Activated CD8-positive, alpha-beta memory T cell treated with anti-CD3 and anti-CD28 coated beads, Interleukin-2, amount 50 U/mL, for 4 hours (primary cell): ENCODE results near the gene MSI2.

Source experiments
- DNase-seq: peaks from one replicate; pipeline ENCODE4 v3.0.0-alpha.2; 2020

The MSI2 gene

GRCh38 chr17:57655553-57655952 is 399.2 kb downstream of the MSI2 start:
- DNase-seq, result no peak

- no peak for DNase-seq
Observed at GRCh38 chr17:57657211-57657610, 400.9 kb downstream of the MSI2 start.

GRCh38 chr17:57662041-57662440 is 405.7 kb downstream of the MSI2 start:
- no peak for DNase-seq

- DNase-seq, result no peak
Observed at GRCh38 chr17:57662644-57663308, 406.5 kb downstream of the MSI2 start.

GRCh38 chr17:57663326-57664070 is 407.2 kb downstream of the MSI2 start:
- no peak for DNase-seq

- no peak for DNase-seq
Observed at GRCh38 chr17:57665128-57665527, 408.8 kb downstream of the MSI2 start.

- no peak for DNase-seq
Observed at GRCh38 chr17:57665696-57666095, 409.4 kb downstream of the MSI2 start.

- DNase-seq, result no peak
Observed at GRCh38 chr17:57666201-57666870, 410.0 kb downstream of the MSI2 start.

- no peak for DNase-seq
Observed at GRCh38 chr17:57666946-57667345, 410.6 kb downstream of the MSI2 start.

- DNase-seq, result no peak
Observed at GRCh38 chr17:57667461-57667923, 411.2 kb downstream of the MSI2 start.

- DNase-seq, result no peak
Observed at GRCh38 chr17:57668332-57668731, 412.0 kb downstream of the MSI2 start.

- no peak for DNase-seq
Observed at GRCh38 chr17:57669671-57670529, 413.6 kb downstream of the MSI2 start.

- DNase-seq, result no peak
Observed at GRCh38 chr17:57670769-57671569, 414.6 kb downstream of the MSI2 start.

- peak; percentile 74 for DNase-seq
Observed at GRCh38 chr17:57671667-57672632, 415.6 kb downstream of the MSI2 start.

- no peak for DNase-seq
Observed at GRCh38 chr17:57672971-57673370, 416.6 kb downstream of the MSI2 start.

- no peak for DNase-seq
Observed at GRCh38 chr17:57674894-57675293, 418.6 kb downstream of the MSI2 start.

- no peak for DNase-seq
Observed at GRCh38 chr17:57675427-57676387, 419.4 kb downstream of the MSI2 start.

- DNase-seq, result no peak
Observed at GRCh38 chr17:57676543-57676942, 420.2 kb downstream of the MSI2 start.

- no peak for DNase-seq
Observed at GRCh38 chr17:57677301-57677700, 421.0 kb downstream of the MSI2 start.

GRCh38 chr17:57677858-57678257 is 421.5 kb downstream of the MSI2 start:
- DNase-seq, result no peak
